Measurements from ENCODE around the gene RPL7L1.
"Not testable (repeated sequence)": the region's sequence is repeated elsewhere in the genome, so short reads cannot be mapped to it uniquely, and the experiment has no call there.

Gene RPL7L1

DNA sequence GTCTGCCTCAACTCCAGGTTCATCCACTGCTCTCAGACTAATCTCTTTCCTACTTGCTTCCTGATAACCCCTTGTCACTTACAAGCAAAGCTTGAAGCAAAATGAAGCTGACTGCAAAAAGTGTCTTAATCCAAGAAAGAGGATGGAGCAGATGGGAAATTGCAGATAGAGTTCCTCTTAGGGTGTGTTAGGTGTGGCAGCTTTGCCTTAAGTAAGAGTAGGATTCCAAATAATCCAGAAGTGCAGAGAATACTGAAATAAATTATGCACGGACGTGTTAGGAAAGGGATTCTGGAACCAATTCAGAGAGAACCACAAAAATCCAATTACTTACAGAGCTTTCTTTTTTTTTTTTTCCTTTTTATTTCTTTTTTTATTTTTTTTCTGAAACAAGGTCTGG, 6.1 kb upstream of the RPL7L1 start:
- no peak overlapping the region for H3K4me3 ChIP-seq (ENCODE audit: low read length)
- no peak for TF ChIP-seq CTCF (conservative IDR thresholded peaks at IDR 0.05; ENCODE audit: low read length)
- peak; percentile 44 for DNase-seq (ENCODE audit: low read depth)

DNA sequence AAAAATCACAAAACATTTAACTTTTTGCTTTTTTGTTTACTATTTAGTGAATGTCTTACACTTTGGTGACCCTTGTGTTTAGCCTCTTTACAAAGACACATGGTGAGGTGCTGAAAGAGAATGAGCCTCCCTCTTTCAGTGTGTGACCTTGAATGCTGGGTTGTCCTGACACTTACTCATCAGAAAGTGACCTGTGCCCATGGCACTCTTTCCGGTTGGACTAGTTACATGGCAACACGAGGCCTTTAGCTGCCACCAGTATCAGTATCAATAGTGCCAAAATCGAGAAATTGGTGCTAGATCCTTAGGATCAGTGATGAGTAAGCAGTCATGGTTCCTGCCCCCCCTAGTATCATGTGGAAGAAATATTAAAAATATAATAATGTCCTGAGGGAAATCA, 1.7 kb upstream of the RPL7L1 start:
- no peak overlapping the region for H3K4me3 ChIP-seq (ENCODE audit: low read length)
- DNase-seq (ENCODE audit: low read depth) = no peak
- TF ChIP-seq CTCF (conservative IDR thresholded peaks at IDR 0.05; ENCODE audit: low read length) = no peak

- H3K4me3 ChIP-seq (ENCODE audit: low read length) = peak overlapping the region; percentile 91
- DNase-seq (ENCODE audit: low read depth) = not testable (repeated sequence)
These were observed 913 bp downstream of the RPL7L1 start for GRCh38 chr6:42880240-42880817.

DNA sequence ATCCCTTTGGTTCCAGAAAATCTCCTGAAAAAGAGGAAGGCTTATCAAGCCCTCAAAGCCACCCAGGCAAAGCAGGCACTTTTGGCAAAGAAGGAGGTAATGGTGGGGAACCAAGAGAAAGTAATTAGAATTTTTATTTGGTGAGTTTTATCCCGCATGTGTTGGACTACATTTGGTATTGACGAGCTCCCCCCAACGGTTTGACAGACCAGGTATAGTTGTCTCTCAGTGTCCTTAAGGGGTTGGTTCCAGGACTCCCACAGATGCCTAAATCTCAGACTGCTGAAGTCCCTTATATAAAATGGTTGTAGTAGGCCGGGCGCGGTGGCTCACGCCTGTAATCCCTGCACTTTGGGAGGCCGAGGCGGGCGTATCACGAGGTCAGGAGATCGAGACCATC, 1.5 kb downstream of the RPL7L1 start:
- peak overlapping the region; percentile 91 for H3K4me3 ChIP-seq (ENCODE audit: low read length)
- not testable (repeated sequence) for DNase-seq (ENCODE audit: low read depth)

DNA sequence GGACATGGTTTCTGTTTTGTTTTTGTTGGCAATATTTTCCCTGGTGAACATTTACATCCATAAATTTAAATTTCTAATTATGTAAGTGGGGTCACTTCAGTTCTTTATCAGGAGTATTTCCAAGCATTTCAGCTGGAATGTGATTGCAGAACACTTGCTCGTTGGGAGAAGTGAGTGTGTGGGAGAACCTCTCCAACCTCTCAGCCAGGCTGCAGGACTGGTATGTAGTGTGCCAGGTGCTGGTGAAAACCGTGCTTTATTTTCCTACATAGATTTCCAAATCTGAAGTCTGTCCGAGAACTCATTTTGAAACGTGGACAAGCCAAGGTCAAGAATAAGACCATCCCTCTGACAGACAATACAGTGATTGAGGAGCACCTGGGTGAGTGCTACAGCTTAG, 6.3 kb downstream of the RPL7L1 start:
- no peak for TF ChIP-seq CTCF (conservative IDR thresholded peaks at IDR 0.05; ENCODE audit: low read length)
- H3K4me3 ChIP-seq (ENCODE audit: low read length) = no peak overlapping the region
- no peak for DNase-seq (ENCODE audit: low read depth)

- H3K4me3 ChIP-seq (ENCODE audit: low read length); DNase-seq (ENCODE audit: low read depth): not testable (repeated sequence)
These were observed 8.8 kb downstream of the RPL7L1 start for GRCh38 chr6:42888201-42888600.

DNA sequence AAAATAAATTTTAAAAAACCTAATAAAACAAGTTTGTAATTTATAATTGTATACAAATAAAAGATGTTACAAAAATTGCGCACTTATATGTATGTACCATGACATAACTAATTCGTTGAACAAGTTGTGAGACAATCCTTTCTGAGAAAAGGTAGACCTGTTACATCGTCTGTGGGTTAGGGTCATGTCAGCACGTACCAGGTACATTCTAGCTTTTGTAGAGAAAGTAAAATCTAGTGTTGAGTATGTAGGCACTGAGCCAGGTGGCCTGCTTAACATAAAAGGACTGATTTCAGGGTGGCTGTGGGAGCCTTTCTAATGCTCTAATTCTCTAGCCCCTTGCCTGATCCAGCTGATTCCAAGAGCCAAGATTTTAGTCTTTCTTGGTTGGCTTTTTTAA, 10.4 kb downstream of the RPL7L1 start:
- TF ChIP-seq CTCF (conservative IDR thresholded peaks at IDR 0.05; ENCODE audit: low read length) = no peak
- no peak for DNase-seq (ENCODE audit: low read depth)

GRCh38 chr6:42890311-42891198, 11.1 kb downstream of the RPL7L1 start:
- peak; percentile 98 for DNase-seq (ENCODE audit: low read depth)
- TF ChIP-seq CTCF (conservative IDR thresholded peaks at IDR 0.05; ENCODE audit: low read length) = no peak
- peak overlapping the region; percentile 94 for H3K4me3 ChIP-seq (ENCODE audit: low read length)

More for the DNA sequence above, 10.4 kb downstream of the RPL7L1 start:
- peak overlapping the region; percentile 94 for H3K4me3 ChIP-seq (ENCODE audit: low read length)
